SK-N-SH treated with all-trans-retinoic acid at 6 μM for 48 hours (cell line): ENCODE data around the gene TMEM150B.

ENCODE experiments used
- ATAC-seq: fragments of 200-7000 bp; cut with Tn5 transposase; 3 replicates; pipeline ENCODE4 v1.9.1; 2020; ENCODE audit warnings: mild to moderate bottlenecking, moderate library complexity
- BACH2 ChIP-seq: fragments of 250-450 bp; sonication (Bioruptor Pico); IDR thresholded peaks from 2 replicates; pipeline ENCODE4 v1.9.0; 2021; ENCODE audit warnings: mild to moderate bottlenecking, borderline replicate concordance
- CSRNP3 ChIP-seq: fragments of 250-450 bp; sonication (Bioruptor Pico); IDR thresholded peaks from 2 replicates; pipeline ENCODE4 v1.5.1; 2021; ENCODE audit warnings: mild to moderate bottlenecking, moderate library complexity
- ESRRG ChIP-seq: fragments of 250-450 bp; sonication (Bioruptor Pico); IDR thresholded peaks from 2 replicates; pipeline ENCODE4 v1.6.1; 2021; ENCODE audit warnings: mild to moderate bottlenecking
- GLIS3 ChIP-seq: fragments of 250-450 bp; sonication (Bioruptor Pico); IDR thresholded peaks from 2 replicates; pipeline ENCODE4 v1.5.0; 2020; ENCODE audit warnings: mild to moderate bottlenecking, moderate library complexity
- ISL1 ChIP-seq: fragments of 250-450 bp; sonication (Bioruptor Pico); IDR thresholded peaks from 2 replicates; pipeline ENCODE4 v2.1.2; 2022; ENCODE audit warnings: mild to moderate bottlenecking, moderate library complexity
- OSR1 ChIP-seq: fragments of 250-450 bp; sonication (Bioruptor Pico); IDR thresholded peaks from 2 replicates; pipeline ENCODE4 v1.8.0; 2022; ENCODE audit warnings: moderate library complexity, mild to moderate bottlenecking, inconsistent platforms
- PATZ1 ChIP-seq: fragments of 250-450 bp; sonication (Bioruptor Pico); IDR thresholded peaks from 2 replicates; pipeline ENCODE4 v1.8.0; 2020; ENCODE audit warnings: mild to moderate bottlenecking, moderate library complexity, borderline replicate concordance
- POU6F1 ChIP-seq: fragments of 250-450 bp; sonication (Bioruptor Pico); IDR thresholded peaks from 2 replicates; pipeline ENCODE4 v1.8.0; 2021; ENCODE audit warnings: low read depth, mild to moderate bottlenecking, moderate library complexity, borderline replicate concordance
- RARB ChIP-seq: fragments of 250-450 bp; sonication (Bioruptor Pico); IDR thresholded peaks from 2 replicates; pipeline ENCODE4 v1.8.0; 2021; ENCODE audit warnings: mild to moderate bottlenecking, moderate library complexity
- SNAI2 ChIP-seq: fragments of 250-450 bp; sonication (Bioruptor Pico); IDR thresholded peaks from 2 replicates; pipeline ENCODE4 v1.5.0; 2020; ENCODE audit warnings: mild to moderate bottlenecking, moderate library complexity
- TCF4 ChIP-seq: fragments of 250-450 bp; sonication (Bioruptor Pico); IDR thresholded peaks from 2 replicates; pipeline ENCODE4 v1.8.0; 2021; ENCODE audit warnings: mild to moderate bottlenecking, moderate library complexity, borderline replicate concordance
- TOX ChIP-seq: fragments of 250-450 bp; sonication (Bioruptor Pico); IDR thresholded peaks from 2 replicates; pipeline ENCODE4 v1.8.0; 2021; ENCODE audit warnings: mild to moderate bottlenecking, moderate library complexity, borderline replicate concordance
- TSHZ2 ChIP-seq: fragments of 250-450 bp; sonication (Bioruptor Pico); IDR thresholded peaks from 2 replicates; pipeline ENCODE4 v1.5.0; 2020; ENCODE audit warnings: mild to moderate bottlenecking, moderate library complexity
- ZFP3 ChIP-seq: fragments of 250-450 bp; sonication (Bioruptor Pico); IDR thresholded peaks from 2 replicates; pipeline ENCODE4 v1.5.0; 2020; ENCODE audit warnings: mild to moderate bottlenecking, moderate library complexity
- ZFP30 ChIP-seq: fragments of 450-650 bp; formaldehyde crosslinking; IDR thresholded peaks from 2 replicates; pipeline ENCODE4 v1.5.0; 2022; ENCODE audit warnings: mild to moderate bottlenecking, moderate library complexity
- ZNF565 ChIP-seq: fragments of 450-650 bp; formaldehyde crosslinking; conservative IDR thresholded peaks from 2 replicates; pipeline ENCODE4 v1.5.0; 2020; ENCODE audit warnings: low read depth, mild to moderate bottlenecking, moderate library complexity
- ZNF70 ChIP-seq: fragments of 450-650 bp; formaldehyde crosslinking; IDR thresholded peaks from 2 replicates; pipeline ENCODE4 v1.5.0; 2020; ENCODE audit warnings: mild to moderate bottlenecking, moderate library complexity
- ZNF8 ChIP-seq: fragments of 450-650 bp; formaldehyde crosslinking; IDR thresholded peaks from 2 replicates; pipeline ENCODE4 v1.5.0; 2020; ENCODE audit warnings: mild to moderate bottlenecking, moderate library complexity

The TMEM150B gene

GRCh38 chr19:55279340-55279739 lies 45.8 kb downstream of the TMEM150B start:
- ATAC-seq, result no peak

GRCh38 chr19:55278391-55279135 lies 46.6 kb downstream of the TMEM150B start:
- TF ChIP-seq RARB (CRISPR knock-in tag) (no peak), ZNF8 (CRISPR knock-in tag) (no peak), TOX (no peak), TCF4 (CRISPR knock-in tag) (no peak), CSRNP3 (CRISPR knock-in tag) (no peak)
- no peak for ATAC-seq

More at GRCh38 chr19:55279340-55279739, 45.8 kb downstream of the TMEM150B start:
- no peak for TF ChIP-seq ZNF8 (CRISPR knock-in tag)

GRCh38 chr19:55277494-55277893 lies 47.6 kb downstream of the TMEM150B start:
- no peak for ATAC-seq

More at GRCh38 chr19:55277494-55277893, 47.6 kb downstream of the TMEM150B start:
- no peak for TF ChIP-seq TOX
- no peak for TF ChIP-seq ZNF70
- TF ChIP-seq BACH2 (CRISPR knock-in tag), result no peak
- no peak for TF ChIP-seq RARB (CRISPR knock-in tag)
- TF ChIP-seq SNAI2 (CRISPR knock-in tag), result no peak
- no peak for TF ChIP-seq ZFP3
- no peak for TF ChIP-seq ESRRG (CRISPR knock-in tag)
- no peak for TF ChIP-seq ZFP30 (CRISPR knock-in tag)
- no peak for TF ChIP-seq ZNF565 (CRISPR knock-in tag)
- no peak for TF ChIP-seq POU6F1 (CRISPR knock-in tag)
- TF ChIP-seq TSHZ2 (CRISPR knock-in tag), result no peak
- no peak for TF ChIP-seq ZNF8 (CRISPR knock-in tag)
- TF ChIP-seq TCF4 (CRISPR knock-in tag), result no peak
- no peak for TF ChIP-seq GLIS3 (CRISPR knock-in tag)
- no peak for TF ChIP-seq PATZ1 (CRISPR knock-in tag)
- TF ChIP-seq OSR1 (CRISPR knock-in tag), result no peak
- no peak for TF ChIP-seq ISL1 (CRISPR knock-in tag)
